ENCODE measurements around the gene KIF13A.

Gene KIF13A

GRCh38 chr6:17865798-17866725, 121.4 kb downstream of the KIF13A start:
- TF ChIP-seq, protein P1, sequence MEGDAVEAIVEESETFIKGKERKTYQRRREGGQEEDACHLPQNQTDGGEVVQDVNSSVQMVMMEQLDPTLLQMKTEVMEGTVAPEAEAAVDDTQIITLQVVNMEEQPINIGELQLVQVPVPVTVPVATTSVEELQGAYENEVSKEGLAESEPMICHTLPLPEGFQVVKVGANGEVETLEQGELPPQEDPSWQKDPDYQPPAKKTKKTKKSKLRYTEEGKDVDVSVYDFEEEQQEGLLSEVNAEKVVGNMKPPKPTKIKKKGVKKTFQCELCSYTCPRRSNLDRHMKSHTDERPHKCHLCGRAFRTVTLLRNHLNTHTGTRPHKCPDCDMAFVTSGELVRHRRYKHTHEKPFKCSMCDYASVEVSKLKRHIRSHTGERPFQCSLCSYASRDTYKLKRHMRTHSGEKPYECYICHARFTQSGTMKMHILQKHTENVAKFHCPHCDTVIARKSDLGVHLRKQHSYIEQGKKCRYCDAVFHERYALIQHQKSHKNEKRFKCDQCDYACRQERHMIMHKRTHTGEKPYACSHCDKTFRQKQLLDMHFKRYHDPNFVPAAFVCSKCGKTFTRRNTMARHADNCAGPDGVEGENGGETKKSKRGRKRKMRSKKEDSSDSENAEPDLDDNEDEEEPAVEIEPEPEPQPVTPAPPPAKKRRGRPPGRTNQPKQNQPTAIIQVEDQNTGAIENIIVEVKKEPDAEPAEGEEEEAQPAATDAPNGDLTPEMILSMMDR (IDR thresholded peaks at IDR 0.05), result no peak
- no peak overlapping the region for H3K4me3 Mint-ChIP-seq
- no peaks in the 10 kb centered on the region for H3K9me3 Mint-ChIP-seq
- H3K4me1 Mint-ChIP-seq, result peaks cover 17% of the 10 kb centered on the region
- H3K36me3 Mint-ChIP-seq (ENCODE audit: low read depth), result no peaks in the 10 kb centered on the region
- peak; percentile 3 for DNase-seq
- H3K27me3 Mint-ChIP-seq (ENCODE audit: low read depth, poor library complexity), result peaks cover 3% of the 10 kb centered on the region
- peak overlapping the region; percentile 68 for H3K27ac Mint-ChIP-seq

- TF ChIP-seq, protein P1 (IDR thresholded peaks at IDR 0.05), result no peak
- Mint-ChIP-seq H3K27ac (no peak overlapping the region), H3K4me1 (peaks cover 17% of the 10 kb centered on the region), H3K4me3 (no peak overlapping the region), H3K9me3 (no peaks in the 10 kb centered on the region), H3K36me3 (ENCODE audit: low read depth) (no peaks in the 10 kb centered on the region), H3K27me3 (ENCODE audit: low read depth, poor library complexity) (peaks cover 3% of the 10 kb centered on the region)
- DNase-seq, result no peak
These were observed 122.2 kb downstream of the KIF13A start for GRCh38 chr6:17865243-17865642.

GRCh38 chr6:17863901-17864754, 123.3 kb downstream of the KIF13A start:
- TF ChIP-seq, protein P1 (IDR thresholded peaks at IDR 0.05), result no peak
- H3K27me3 Mint-ChIP-seq (ENCODE audit: low read depth, poor library complexity), result peaks cover 3% of the 10 kb centered on the region
- no peaks in the 10 kb centered on the region for H3K9me3 Mint-ChIP-seq
- peaks cover 14% of the 10 kb centered on the region for H3K4me1 Mint-ChIP-seq
- no peak overlapping the region for H3K4me3 Mint-ChIP-seq
- H3K36me3 Mint-ChIP-seq (ENCODE audit: low read depth), result no peaks in the 10 kb centered on the region
- H3K27ac Mint-ChIP-seq, result peak overlapping the region; percentile 46
- no peak for DNase-seq

- no peak overlapping the region for H3K27ac Mint-ChIP-seq
- H3K36me3 Mint-ChIP-seq (ENCODE audit: low read depth), result no peaks in the 10 kb centered on the region
- H3K9me3 Mint-ChIP-seq, result peaks cover 3% of the 10 kb centered on the region
- peaks cover 3% of the 10 kb centered on the region for H3K27me3 Mint-ChIP-seq (ENCODE audit: low read depth, poor library complexity)
- no peak overlapping the region for H3K4me3 Mint-ChIP-seq
- DNase-seq, result no peak
- TF ChIP-seq, protein P1 (IDR thresholded peaks at IDR 0.05), result no peak
- H3K4me1 Mint-ChIP-seq, result peaks cover 13% of the 10 kb centered on the region
These were observed 126.1 kb downstream of the KIF13A start for GRCh38 chr6:17861361-17861760.

DNA sequence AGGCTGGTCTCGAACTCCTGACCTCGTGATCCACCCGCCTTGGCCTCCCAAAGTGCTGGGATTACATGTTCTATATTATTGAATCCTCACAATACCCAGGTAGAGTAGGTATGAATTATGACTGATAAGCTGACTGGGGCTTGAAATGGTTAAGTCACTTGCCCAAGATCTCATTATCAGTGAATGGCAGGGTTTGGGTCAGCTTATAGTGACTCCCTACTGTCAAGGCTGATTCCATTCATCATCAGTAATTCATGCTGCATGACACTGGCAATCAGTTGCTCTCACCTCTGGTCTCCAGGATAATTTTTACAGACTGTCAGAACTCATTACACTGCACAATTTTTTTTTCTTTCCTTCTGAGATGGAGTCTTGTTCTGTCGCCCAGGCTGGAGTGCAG, 127.6 kb downstream of the KIF13A start:
- H3K9me3 Mint-ChIP-seq, result peaks cover 3% of the 10 kb centered on the region
- H3K4me1 Mint-ChIP-seq, result peaks cover 6% of the 10 kb centered on the region
- TF ChIP-seq, protein P1 (IDR thresholded peaks at IDR 0.05), result no peak
- no peak for DNase-seq
- no peak overlapping the region for H3K27ac Mint-ChIP-seq
- no peak overlapping the region for H3K4me3 Mint-ChIP-seq
- peaks cover 3% of the 10 kb centered on the region for H3K27me3 Mint-ChIP-seq (ENCODE audit: low read depth, poor library complexity)
- no peaks in the 10 kb centered on the region for H3K36me3 Mint-ChIP-seq (ENCODE audit: low read depth)
